ENCODE results near the gene POLR1F.
A peak's percentile ranks its signal among the peaks of the same experiment; 100 is the strongest.
"Not testable (repeated sequence)": the region's sequence is repeated elsewhere in the genome, so short reads cannot be mapped to it uniquely, and the experiment has no call there.

POLR1F gene

GRCh38 chr7:19708397-19709248, at the start of gene POLR1F:
Gene POLR1F, minus strand, starts transcription at chr7:19709037. Its CDS starts 21 bp downstream, at chr7:19709016.
- DNase-seq, result peak; percentile 45 to 97 (median 92)

- DNase-seq, result peak in 1 of 58 donors; percentile 3
These were observed 45.8 kb upstream of the POLR1F start for GRCh38 chr7:19754521-19755116.

GRCh38 chr7:19752020-19752419, 43.2 kb upstream of the POLR1F start:
- DNase-seq, result no peak

GRCh38 chr7:19749658-19750057, 40.8 kb upstream of the POLR1F start:
- no peak for DNase-seq

GRCh38 chr7:19747740-19748339, 39.0 kb upstream of the POLR1F start:
- peak in 1 of 58 donors; percentile 21 for DNase-seq

GRCh38 chr7:19744075-19744474, 35.2 kb upstream of the POLR1F start:
- DNase-seq, result no peak

- DNase-seq, result no peak
These were observed 19.9 kb upstream of the POLR1F start for GRCh38 chr7:19728716-19729115.

GRCh38 chr7:19725770-19726169, 16.9 kb upstream of the POLR1F start:
- no peak for DNase-seq

- no peak for DNase-seq
These were observed 6.7 kb upstream of the POLR1F start for GRCh38 chr7:19715499-19715898.

- peak in 14 of 58 donors; percentile 1 to 38 (median 11) for DNase-seq
These were observed 4.8 kb upstream of the POLR1F start for GRCh38 chr7:19713676-19714075.

GRCh38 chr7:19709249-19709578, 377 bp upstream of the POLR1F start:
- DNase-seq, result no peak

GRCh38 chr7:19707240-19707639, 1.6 kb downstream of the POLR1F start:
- DNase-seq, result no peak

GRCh38 chr7:19705663-19706062, 3.2 kb downstream of the POLR1F start:
- DNase-seq, result no peak

GRCh38 chr7:19701471-19701870, 7.4 kb downstream of the POLR1F start:
- DNase-seq, result no peak

GRCh38 chr7:19700936-19701335, 7.9 kb downstream of the POLR1F start:
- DNase-seq, result no peak

GRCh38 chr7:19698331-19698730, 10.5 kb downstream of the POLR1F start:
- DNase-seq, result no peak

GRCh38 chr7:19696926-19697325, 11.9 kb downstream of the POLR1F start:
- no peak for DNase-seq

- no peak for DNase-seq
These were observed 16.6 kb downstream of the POLR1F start for GRCh38 chr7:19692111-19692828.

- DNase-seq, result no peak
These were observed 18.1 kb downstream of the POLR1F start for GRCh38 chr7:19690736-19691135.

GRCh38 chr7:19689130-19689529, 19.7 kb downstream of the POLR1F start:
- not testable (repeated sequence) for DNase-seq

- no peak for DNase-seq
These were observed 27.2 kb downstream of the POLR1F start for GRCh38 chr7:19681596-19681995.

GRCh38 chr7:19677180-19677579, 31.7 kb downstream of the POLR1F start:
- no peak for DNase-seq

Data from anterior cingulate cortex (tissue), 58 donors.